Kidney epithelial cell (primary cell): ENCODE results near the gene GZMM. TPM values are rescaled to one million over a fixed set of nuclear protein-coding genes. Genes with fewer than 3 reads are reported as not detected.

Experiments
- DNase-seq: peaks from one replicate; pipeline ENCODE4 v3.0.0-alpha.2; 2010; ENCODE audit warnings: low read depth
- H3K27me3 ChIP-seq: 2 replicates; pipeline ENCODE4 v1.6.0; 2011; ENCODE audit warnings: low read length; ENCODE audit not compliant: control insufficient read depth, insufficient read depth
- H3K36me3 ChIP-seq: 2 replicates; pipeline ENCODE4 v1.5.1; 2011; ENCODE audit warnings: low read length; ENCODE audit not compliant: control insufficient read depth, insufficient read depth
- H3K4me3 ChIP-seq: 2 replicates; pipeline ENCODE4 v1.5.1; 2011; ENCODE audit warnings: low read depth, mild to moderate bottlenecking, control low read depth, low read length
- total RNA-seq: library from RNA; depleted of rRNA; stranded (reverse); fragments of >200 nt; gene quantifications from 2 replicates; pipeline ENCODE4 v1.2.3, GENCODE V29; 2015
- TF ChIP-seq, protein P1 (sequence below): IDR thresholded peaks from 2 replicates; pipeline ENCODE4 v1.5.1; 2011; ENCODE audit warnings: mild to moderate bottlenecking, moderate library complexity, low read length, control low read depth, inconsistent platforms; ENCODE audit not compliant: insufficient read depth, poor library complexity, severe bottlenecking

Gene GZMM
- total RNA-seq, 1 donor from 2014 or later = not detected

DNA sequence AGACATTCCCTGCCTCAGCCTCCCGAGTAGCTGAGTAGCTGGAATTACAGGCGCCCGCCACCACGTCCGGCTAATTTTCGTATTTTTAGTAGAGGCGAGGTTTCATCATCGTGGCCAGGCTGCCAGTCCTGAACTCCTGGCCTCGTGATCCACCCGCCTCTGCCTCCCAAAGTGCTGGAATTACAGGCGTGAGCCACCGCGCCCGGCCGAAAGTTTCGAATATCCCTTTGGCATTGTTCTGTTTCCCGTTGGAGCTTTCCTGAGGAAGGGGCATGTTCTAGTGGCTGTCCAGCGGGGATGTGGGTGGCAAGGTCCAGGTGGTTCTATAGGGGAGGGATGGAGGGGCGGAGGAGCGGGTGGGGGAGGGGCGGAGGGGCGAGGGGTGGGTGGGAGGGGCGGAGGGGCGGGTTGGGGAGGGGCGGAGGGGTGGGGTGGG lies 26.4 kb downstream of the GZMM start:
- Histone ChIP-seq H3K27me3 (no peaks in the 10 kb centered on the region), H3K36me3 (no peaks in the 10 kb centered on the region), H3K4me3 (no peak overlapping the region)
- TF ChIP-seq, protein P1, sequence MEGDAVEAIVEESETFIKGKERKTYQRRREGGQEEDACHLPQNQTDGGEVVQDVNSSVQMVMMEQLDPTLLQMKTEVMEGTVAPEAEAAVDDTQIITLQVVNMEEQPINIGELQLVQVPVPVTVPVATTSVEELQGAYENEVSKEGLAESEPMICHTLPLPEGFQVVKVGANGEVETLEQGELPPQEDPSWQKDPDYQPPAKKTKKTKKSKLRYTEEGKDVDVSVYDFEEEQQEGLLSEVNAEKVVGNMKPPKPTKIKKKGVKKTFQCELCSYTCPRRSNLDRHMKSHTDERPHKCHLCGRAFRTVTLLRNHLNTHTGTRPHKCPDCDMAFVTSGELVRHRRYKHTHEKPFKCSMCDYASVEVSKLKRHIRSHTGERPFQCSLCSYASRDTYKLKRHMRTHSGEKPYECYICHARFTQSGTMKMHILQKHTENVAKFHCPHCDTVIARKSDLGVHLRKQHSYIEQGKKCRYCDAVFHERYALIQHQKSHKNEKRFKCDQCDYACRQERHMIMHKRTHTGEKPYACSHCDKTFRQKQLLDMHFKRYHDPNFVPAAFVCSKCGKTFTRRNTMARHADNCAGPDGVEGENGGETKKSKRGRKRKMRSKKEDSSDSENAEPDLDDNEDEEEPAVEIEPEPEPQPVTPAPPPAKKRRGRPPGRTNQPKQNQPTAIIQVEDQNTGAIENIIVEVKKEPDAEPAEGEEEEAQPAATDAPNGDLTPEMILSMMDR = no peak
- DNase-seq = no peak

DNA sequence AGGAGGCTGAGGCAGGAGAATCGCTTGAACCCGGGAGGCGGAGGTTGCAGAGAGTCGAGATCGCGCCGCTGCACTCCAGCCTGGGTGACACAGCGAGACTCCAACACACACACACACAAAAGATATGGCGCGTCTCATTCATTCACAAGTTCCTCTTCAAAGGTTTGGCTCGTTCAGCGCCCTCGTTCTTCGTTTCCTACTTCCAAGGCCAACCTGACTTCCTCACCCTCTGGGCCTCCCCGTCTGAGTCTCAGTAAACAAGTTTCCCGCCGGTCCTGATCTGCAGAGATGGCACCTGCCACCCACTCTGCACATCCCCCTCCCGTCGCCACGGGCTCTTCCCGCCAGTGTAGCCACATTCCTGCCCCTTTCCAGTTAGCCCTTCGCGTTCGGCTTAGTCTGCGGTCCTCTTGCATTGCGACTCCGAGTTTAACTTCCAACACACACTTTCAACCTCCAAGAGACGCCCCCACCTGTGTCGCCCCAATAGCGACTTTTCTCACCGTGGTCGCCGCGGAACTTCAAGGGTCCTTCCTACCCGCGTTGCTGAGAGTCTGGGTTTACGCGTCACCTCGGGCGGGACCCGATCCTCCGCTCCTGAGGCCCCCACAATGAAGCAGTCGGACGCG lies 27.2 kb downstream of the GZMM start:
- no peak for DNase-seq
- H3K4me3 ChIP-seq = peak overlapping the region; percentile 56
- TF ChIP-seq, protein P1 = no peak
- H3K27me3 ChIP-seq = no peaks in the 10 kb centered on the region
- H3K36me3 ChIP-seq = no peaks in the 10 kb centered on the region

DNA sequence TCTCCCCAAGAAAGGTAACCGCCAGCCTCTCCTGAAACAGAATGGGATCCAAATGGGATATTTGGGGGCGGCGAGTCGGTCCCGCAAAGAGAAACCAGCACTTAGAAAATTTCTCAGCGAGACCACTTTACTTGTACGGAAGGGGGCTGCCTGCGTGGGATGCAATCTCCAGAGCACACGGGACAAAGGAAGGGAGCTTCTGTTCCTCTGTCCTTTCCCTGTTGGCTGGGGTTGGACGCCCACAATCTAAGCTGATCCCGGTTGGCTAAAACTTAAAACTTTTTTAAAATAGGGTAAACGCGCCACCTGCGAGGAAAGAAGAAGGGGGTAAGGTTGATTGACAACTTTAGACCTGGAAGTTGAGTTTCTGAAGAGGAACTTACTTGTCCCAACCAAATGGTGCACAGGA lies 27.7 kb downstream of the GZMM start:
- DNase-seq = no peak
- Histone ChIP-seq H3K36me3 (no peaks in the 10 kb centered on the region), H3K4me3 (peak overlapping the region; percentile 56), H3K27me3 (no peaks in the 10 kb centered on the region)
- TF ChIP-seq, protein P1 = no peak

DNA sequence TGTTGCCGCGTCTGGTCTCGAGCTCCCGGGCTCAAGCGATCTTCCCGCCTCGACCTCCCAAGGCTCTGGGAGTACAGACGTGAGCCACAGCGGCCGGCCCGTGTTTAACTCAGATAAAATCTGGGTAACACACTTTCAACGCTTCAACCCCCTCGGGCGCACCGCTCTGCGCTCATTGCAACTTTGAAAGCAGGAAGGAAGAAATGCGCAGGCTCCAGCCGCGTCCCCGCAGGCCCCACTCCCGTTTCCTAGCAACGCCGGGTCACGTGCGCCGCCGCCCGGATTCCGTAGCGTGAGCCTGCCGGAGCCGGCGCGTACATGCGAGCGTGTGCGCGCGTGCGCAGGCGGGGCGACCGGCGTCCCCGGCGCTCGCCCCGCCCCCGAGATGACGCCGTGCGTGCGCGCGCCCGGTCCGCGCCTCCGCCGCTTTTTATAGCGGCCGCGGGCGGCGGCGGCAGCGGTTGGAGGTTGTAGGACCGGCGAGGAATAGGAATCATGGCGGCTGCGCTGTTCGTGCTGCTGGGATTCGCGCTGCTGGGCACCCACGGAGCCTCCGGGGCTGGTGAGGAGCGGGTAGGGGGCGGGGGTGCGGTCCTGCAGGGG lies 28.4 kb downstream of the GZMM start, which contains the start of gene BSG:
Gene BSG (plus strand): TSS at position 457 of the 603 bp plus-strand sequence. CDS start 39 bp downstream, at position 496.
- TF ChIP-seq, protein P1 = no peak
- Histone ChIP-seq H3K36me3 (peaks cover 1% of the 10 kb centered on the region), H3K4me3 (peak within 1 kb of the TSS; percentile 83), H3K27me3 (no peaks in the 10 kb centered on the region)
- peak; percentile 80 for DNase-seq

DNA sequence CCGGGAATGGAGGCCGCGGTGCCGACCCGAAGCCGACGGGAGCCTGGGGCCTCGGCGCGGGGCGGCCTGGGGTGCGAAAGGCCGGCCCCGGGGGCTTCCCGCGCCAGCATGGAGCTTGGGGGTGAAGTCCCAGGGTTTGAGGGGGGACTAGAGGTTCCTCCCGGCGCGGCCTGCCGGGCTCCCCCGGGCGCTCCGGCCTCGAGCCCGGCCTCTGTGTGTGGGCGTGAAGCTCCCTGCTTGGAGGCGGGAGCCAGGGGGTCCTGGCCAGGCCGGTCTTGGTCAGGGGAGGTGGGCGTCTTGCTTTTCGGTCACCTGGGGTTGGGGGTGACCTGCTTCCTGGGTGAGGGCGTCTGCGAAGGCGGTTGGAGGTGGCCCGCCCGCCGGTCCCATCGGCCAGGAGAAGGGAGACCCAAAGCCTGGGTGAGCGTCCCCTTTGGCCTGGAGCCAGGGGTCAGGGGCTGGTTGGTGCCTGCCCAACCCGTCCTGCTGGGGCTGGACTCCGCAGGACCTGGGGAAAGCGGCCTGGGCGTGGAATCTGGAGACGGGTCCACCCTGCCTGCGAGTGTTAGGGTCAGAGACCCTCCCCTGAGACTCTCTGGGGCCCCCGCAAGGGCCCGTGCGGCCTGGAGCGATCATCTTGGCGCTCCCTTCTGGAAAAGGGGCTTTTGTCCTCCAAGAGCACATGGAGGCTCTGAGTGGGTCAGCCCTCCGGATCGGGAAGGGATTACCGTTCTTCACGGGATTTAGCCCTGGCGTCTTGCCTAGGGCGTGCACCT lies 29.1 kb downstream of the GZMM start:
- no peak for DNase-seq
- Histone ChIP-seq H3K4me3 (peak overlapping the region; percentile 83), H3K36me3 (peaks cover 1% of the 10 kb centered on the region), H3K27me3 (no peaks in the 10 kb centered on the region)
- TF ChIP-seq, protein P1 = no peak
